Karpas-422 (cell line): ENCODE results near the gene CA10. TPM values are rescaled to one million over a fixed set of nuclear protein-coding genes. Genes with fewer than 3 reads are reported as not detected.

Source experiments
- DNase-seq: peaks from one replicate; pipeline ENCODE4 v3.0.0-alpha.2; 2015
- H2AFZ ChIP-seq: fragments of 200-600 bp; sonication (generic); 2 replicates; pipeline ENCODE4 v1.6.1; 2014; ENCODE audit warnings: antibody characterized with exemption, low read length, mixed read lengths
- H3K27ac ChIP-seq: fragments of 200-600 bp; sonication (generic); 2 replicates; pipeline ENCODE4 v1.5.1; 2014; ENCODE audit warnings: mild to moderate bottlenecking, low read length, moderate library complexity
- H3K27me3 ChIP-seq: fragments of 200-600 bp; sonication (generic); 2 replicates; pipeline ENCODE4 v1.6.1; 2014; ENCODE audit warnings: low read length, mixed read lengths
- H3K36me3 ChIP-seq: fragments of 200-600 bp; sonication (generic); 2 replicates; pipeline ENCODE4 v1.6.1; 2014; ENCODE audit warnings: low read length, mixed read lengths; ENCODE audit not compliant: insufficient read depth
- H3K4me1 ChIP-seq: fragments of 200-600 bp; sonication (generic); 2 replicates; pipeline ENCODE4 v1.6.1; 2014; ENCODE audit warnings: mild to moderate bottlenecking, low read length, mixed read lengths
- H3K4me2 ChIP-seq: fragments of 200-600 bp; sonication (generic); 2 replicates; pipeline ENCODE4 v1.6.1; 2014; ENCODE audit warnings: low read length, low read depth, mild to moderate bottlenecking; ENCODE audit not compliant: poor library complexity, severe bottlenecking
- H3K4me3 ChIP-seq: fragments of 200-600 bp; sonication (generic); 2 replicates; pipeline ENCODE4 v1.5.1; 2014; ENCODE audit warnings: mild to moderate bottlenecking, antibody characterized with exemption, low read length, mixed read lengths
- H3K79me2 ChIP-seq: fragments of 200-600 bp; sonication (generic); 2 replicates; pipeline ENCODE4 v1.6.1; 2014; ENCODE audit warnings: mild to moderate bottlenecking, low read length, mixed read lengths
- H3K9ac ChIP-seq: fragments of 200-600 bp; sonication (generic); 2 replicates; pipeline ENCODE4 v1.6.0; 2014; ENCODE audit warnings: low read length
- H3K9me2 ChIP-seq: fragments of 200-600 bp; sonication (generic), shearing (Covaris generic); replicated peaks from 2 replicates; pipeline ENCODE4 v1.6.0; 2014; ENCODE audit warnings: mild to moderate bottlenecking, low read length, moderate library complexity; ENCODE audit not compliant: insufficient read depth
- H3K9me3 ChIP-seq: fragments of 300-700, 200-600 bp; sonication (generic); 2 replicates; pipeline ENCODE4 v1.6.1; 2014; ENCODE audit warnings: low read length, mixed read lengths
- H4K20me1 ChIP-seq: fragments of 200-600 bp; sonication (generic); 2 replicates; pipeline ENCODE4 v1.6.1; 2014; ENCODE audit warnings: mild to moderate bottlenecking, antibody characterized with exemption, low read length, low read depth; ENCODE audit not compliant: insufficient read depth
- total RNA-seq: library from RNA; depleted of rRNA; stranded (reverse); fragments of >200 nt; shearing (Covaris generic); gene quantifications from 2 replicates; pipeline ENCODE4 v1.2.3, GENCODE V29; 2014; ENCODE audit warnings: low replicate concordance

Gene CA10
- total RNA-seq, 1 experiment from 2014 or later, result not detected

DNA sequence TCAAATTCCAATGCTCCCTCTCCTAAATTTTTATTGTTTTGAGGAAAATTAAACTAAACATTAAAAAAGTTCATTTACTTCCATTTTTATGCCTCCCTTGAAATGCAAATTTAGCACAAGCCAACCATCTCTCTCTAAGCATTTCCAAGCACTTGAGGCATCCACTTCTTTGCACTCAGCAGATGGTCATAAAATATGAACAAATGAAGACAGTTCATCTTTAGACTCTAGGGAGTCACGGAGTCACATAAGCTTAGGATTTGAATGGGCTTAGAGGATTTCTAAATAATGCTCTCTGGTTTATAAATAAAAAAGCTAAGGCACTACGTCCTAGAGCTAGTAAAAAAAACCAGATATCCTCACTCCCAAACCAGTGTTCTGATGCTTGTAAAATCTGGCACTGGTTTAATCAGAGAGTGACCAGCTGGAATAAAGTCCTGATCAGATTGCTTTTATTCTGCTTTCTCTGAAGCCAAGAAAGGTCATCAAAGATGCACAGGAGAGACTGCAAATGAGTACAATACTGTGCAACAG is 204.2 kb downstream of the CA10 start:
- no peak overlapping the region for H3K4me3 ChIP-seq
- H4K20me1 ChIP-seq, result no peaks in the 10 kb centered on the region
- DNase-seq, result no peak
- no peaks in the 10 kb centered on the region for H3K79me2 ChIP-seq
- no peak overlapping the region for H3K27ac ChIP-seq
- no peaks in the 10 kb centered on the region for H3K36me3 ChIP-seq
- no peak overlapping the region for H3K9ac ChIP-seq
- H2AFZ ChIP-seq, result no peak overlapping the region
- H3K27me3 ChIP-seq, result no peaks in the 10 kb centered on the region
- H3K9me3 ChIP-seq, result peaks cover 3% of the 10 kb centered on the region; the same call in 1 of the 2 replicates
- no peaks in the 10 kb centered on the region for H3K9me2 ChIP-seq
- H3K4me2 ChIP-seq, result no peak overlapping the region
- no peaks in the 10 kb centered on the region for H3K4me1 ChIP-seq

DNA sequence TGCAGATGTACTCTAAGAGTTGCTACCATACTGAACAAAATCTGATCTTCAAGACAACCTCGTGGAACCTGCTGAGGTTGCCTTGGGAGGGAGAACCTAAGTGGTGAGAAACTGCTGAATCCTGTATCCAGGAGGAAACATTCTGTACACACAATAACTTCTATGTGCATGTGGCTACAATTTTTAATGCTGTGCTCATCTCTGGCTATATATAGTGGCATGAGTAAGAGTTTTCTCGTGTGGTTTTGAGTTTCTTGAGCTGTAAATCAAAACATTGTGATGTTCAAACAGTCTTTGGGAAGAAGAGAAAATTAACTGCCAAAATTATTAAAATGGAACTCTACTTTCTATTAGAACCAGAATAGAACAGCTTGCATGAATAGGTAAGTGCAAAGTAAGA is 206.8 kb downstream of the CA10 start:
- Histone ChIP-seq H3K27ac (no peak overlapping the region), H3K9ac (no peak overlapping the region)
- no peak for DNase-seq

DNA sequence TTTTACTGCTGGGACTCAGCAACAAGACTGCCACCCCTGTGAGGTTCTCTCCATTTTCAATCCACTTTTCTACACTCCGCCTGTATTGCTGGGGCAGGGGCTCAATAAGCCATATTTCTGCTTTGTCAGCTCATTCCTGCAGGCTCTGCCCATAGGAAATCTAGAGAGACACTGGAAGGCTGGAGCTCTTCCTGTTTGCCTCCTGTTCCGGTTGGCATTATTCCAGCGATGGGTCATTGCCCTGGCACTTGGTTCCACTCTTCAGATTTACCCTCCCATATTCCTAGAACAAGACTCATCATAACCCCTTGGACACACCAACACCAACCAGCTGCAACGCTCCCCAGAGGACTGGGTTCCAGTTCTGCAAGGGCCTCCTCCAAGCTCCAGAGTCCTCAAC is 210.4 kb downstream of the CA10 start:
- Histone ChIP-seq H3K4me1 (no peaks in the 10 kb centered on the region), H3K9ac (no peak overlapping the region), H3K9me3 (no peaks in the 10 kb centered on the region), H3K27me3 (no peaks in the 10 kb centered on the region), H3K36me3 (no peaks in the 10 kb centered on the region), H3K27ac (no peak overlapping the region), H2AFZ (no peak overlapping the region), H3K9me2 (no peaks in the 10 kb centered on the region), H3K4me2 (no peak overlapping the region), H3K4me3 (no peak overlapping the region), H4K20me1 (no peaks in the 10 kb centered on the region), H3K79me2 (no peaks in the 10 kb centered on the region)
- DNase-seq, result no peak

More for the DNA sequence above, 206.8 kb downstream of the CA10 start:
- H3K4me2 ChIP-seq, result no peak overlapping the region
- H3K36me3 ChIP-seq, result no peaks in the 10 kb centered on the region
- no peaks in the 10 kb centered on the region for H3K9me3 ChIP-seq
- no peaks in the 10 kb centered on the region for H3K9me2 ChIP-seq
- no peaks in the 10 kb centered on the region for H3K79me2 ChIP-seq
- no peak overlapping the region for H2AFZ ChIP-seq
- H3K27me3 ChIP-seq, result no peaks in the 10 kb centered on the region
- no peaks in the 10 kb centered on the region for H3K4me1 ChIP-seq
- H4K20me1 ChIP-seq, result no peaks in the 10 kb centered on the region
- H3K4me3 ChIP-seq, result no peak overlapping the region

DNA sequence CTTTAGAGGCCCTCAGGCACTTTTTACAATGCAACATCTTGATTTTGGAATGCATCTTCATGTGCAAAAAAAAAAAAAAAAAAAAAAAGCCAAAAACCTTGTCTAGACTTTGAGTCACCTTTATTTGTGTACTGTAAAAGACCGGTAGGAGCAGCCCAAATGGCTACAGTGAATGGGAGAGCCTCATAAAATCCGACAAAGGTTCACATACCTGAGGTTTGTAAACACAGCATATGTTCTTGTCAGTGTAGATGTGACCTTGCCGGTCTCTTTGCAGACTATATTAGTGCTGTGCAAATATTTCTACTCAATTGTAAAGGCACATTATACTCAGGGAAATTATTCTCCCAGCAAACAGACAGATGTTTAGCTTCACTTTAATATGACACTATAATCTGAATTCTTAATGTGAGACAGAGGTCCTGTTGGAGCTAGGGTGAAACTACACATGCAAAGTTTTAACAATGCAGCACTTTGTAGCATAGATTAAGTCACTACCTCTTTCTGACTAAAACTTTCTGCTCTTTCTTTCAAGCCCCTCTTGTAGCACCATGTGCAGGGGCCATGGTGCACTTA is 211.3 kb downstream of the CA10 start:
- Histone ChIP-seq H4K20me1 (no peaks in the 10 kb centered on the region), H3K9ac (no peak overlapping the region), H3K27me3 (no peaks in the 10 kb centered on the region), H3K4me2 (no peak overlapping the region), H3K79me2 (no peaks in the 10 kb centered on the region), H3K27ac (no peak overlapping the region), H2AFZ (no peak overlapping the region), H3K4me1 (no peaks in the 10 kb centered on the region), H3K9me3 (no peaks in the 10 kb centered on the region), H3K36me3 (no peaks in the 10 kb centered on the region), H3K9me2 (no peaks in the 10 kb centered on the region), H3K4me3 (no peak overlapping the region)
- no peak for DNase-seq

DNA sequence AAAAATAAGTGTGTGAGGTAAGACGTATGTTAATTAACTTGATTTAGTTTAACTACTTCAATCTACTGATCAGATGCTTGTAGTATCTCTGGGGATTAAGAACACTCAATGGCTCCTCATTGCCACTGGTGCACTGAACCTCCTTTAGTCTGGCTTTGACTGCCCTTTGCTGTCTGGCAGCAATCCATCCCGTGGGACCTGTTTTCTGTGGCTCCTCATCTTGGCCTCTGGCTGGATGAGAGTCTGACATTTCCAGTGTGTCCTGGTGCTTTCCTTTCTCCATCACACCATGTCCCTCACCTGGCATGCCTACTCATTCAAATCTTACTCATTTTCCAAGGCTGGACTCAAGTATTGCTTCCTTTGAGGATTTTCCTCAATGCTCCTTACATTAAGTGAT is 212.2 kb downstream of the CA10 start:
- no peak overlapping the region for H2AFZ ChIP-seq
- no peak overlapping the region for H3K4me2 ChIP-seq
- H4K20me1 ChIP-seq, result no peaks in the 10 kb centered on the region

DNA sequence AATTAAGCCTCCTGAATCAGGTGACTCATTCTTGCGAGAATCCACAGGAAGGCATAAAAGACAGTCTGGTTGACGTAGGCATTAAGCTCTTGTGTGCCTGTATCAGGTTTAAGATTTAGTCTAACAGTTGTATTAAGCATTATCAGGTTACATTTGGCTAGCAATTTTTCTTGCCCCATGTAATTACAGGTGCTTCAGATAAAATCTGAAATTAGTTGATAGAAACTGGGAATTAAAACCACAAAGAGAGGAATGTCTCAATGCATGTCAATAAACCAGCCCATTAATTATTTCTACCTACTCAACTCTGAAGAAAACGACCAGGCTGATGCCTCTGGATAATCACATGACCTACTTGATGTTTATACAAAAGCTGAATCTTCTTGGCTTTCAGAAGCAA is 217.2 kb downstream of the CA10 start:
- Histone ChIP-seq H3K27me3 (no peaks in the 10 kb centered on the region), H3K79me2 (no peaks in the 10 kb centered on the region), H2AFZ (no peak overlapping the region), H4K20me1 (no peaks in the 10 kb centered on the region), H3K27ac (no peak overlapping the region), H3K9me2 (no peaks in the 10 kb centered on the region; the same call in 1 of the 2 replicates), H3K4me1 (no peaks in the 10 kb centered on the region), H3K4me3 (no peak overlapping the region), H3K36me3 (no peaks in the 10 kb centered on the region), H3K9me3 (no peaks in the 10 kb centered on the region), H3K4me2 (no peak overlapping the region), H3K9ac (no peak overlapping the region)
- no peak for DNase-seq

More for the DNA sequence above, 212.2 kb downstream of the CA10 start:
- no peaks in the 10 kb centered on the region for H3K9me2 ChIP-seq
- H3K36me3 ChIP-seq, result no peaks in the 10 kb centered on the region
- no peak overlapping the region for H3K27ac ChIP-seq
- no peaks in the 10 kb centered on the region for H3K4me1 ChIP-seq
- no peak overlapping the region for H3K9ac ChIP-seq
- DNase-seq, result no peak
- no peaks in the 10 kb centered on the region for H3K9me3 ChIP-seq
- H3K4me3 ChIP-seq, result no peak overlapping the region
- no peaks in the 10 kb centered on the region for H3K27me3 ChIP-seq
- no peaks in the 10 kb centered on the region for H3K79me2 ChIP-seq

DNA sequence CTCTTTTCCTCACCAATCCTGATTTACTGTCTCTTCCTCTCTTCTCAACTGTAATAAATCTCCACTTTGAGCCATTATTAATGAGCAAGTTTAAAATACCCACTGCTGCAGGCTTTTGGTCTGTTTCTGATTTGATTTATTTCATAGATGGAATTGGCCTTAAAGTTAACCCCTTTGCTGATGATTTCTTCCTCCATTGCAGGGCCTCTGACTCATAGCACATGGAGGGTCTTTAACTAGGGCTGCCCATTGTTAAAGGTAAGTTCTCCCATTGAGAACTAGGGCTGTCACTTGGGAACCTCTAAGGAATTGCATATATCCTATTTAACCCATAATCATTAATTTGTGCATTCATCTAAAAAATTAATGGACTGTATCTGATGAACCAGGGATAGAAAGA is 221.2 kb downstream of the CA10 start:
- Histone ChIP-seq H3K27me3 (no peaks in the 10 kb centered on the region), H3K9ac (no peak overlapping the region), H3K79me2 (no peaks in the 10 kb centered on the region), H3K36me3 (no peaks in the 10 kb centered on the region), H3K4me3 (no peak overlapping the region), H3K27ac (no peak overlapping the region), H3K9me3 (no peaks in the 10 kb centered on the region), H2AFZ (no peak overlapping the region), H3K4me2 (no peak overlapping the region), H4K20me1 (no peaks in the 10 kb centered on the region), H3K9me2 (no peaks in the 10 kb centered on the region; the same call in 1 of the 2 replicates), H3K4me1 (no peaks in the 10 kb centered on the region)
- no peak for DNase-seq

DNA sequence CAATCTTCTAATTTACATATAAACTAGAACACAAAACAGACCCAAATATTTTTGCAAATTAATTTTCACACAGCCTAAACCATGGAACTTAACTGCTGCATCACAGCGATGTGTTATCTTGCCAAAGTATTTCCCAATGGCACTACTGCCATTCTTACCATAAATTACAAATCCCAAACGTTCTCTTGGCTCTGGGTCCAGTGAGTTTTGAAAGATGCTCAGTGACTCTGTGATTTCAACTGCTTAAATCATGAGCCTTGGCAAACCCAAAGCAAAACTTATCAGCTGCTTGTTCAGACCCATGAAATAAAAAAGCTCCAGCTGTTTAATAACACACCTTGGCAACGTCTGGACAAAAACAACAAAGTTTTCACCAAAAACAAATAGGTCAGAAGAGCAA is 223.0 kb downstream of the CA10 start:
- Histone ChIP-seq H2AFZ (no peak overlapping the region), H3K9ac (no peak overlapping the region), H3K36me3 (no peaks in the 10 kb centered on the region), H3K27me3 (no peaks in the 10 kb centered on the region), H3K27ac (no peak overlapping the region), H3K4me3 (no peak overlapping the region), H3K79me2 (no peaks in the 10 kb centered on the region), H3K9me3 (no peaks in the 10 kb centered on the region; the same call in 1 of the 2 replicates), H4K20me1 (no peaks in the 10 kb centered on the region), H3K4me1 (no peaks in the 10 kb centered on the region), H3K9me2 (no peaks in the 10 kb centered on the region; the same call in 1 of the 2 replicates), H3K4me2 (no peak overlapping the region)
- no peak for DNase-seq
